Measurements from ENCODE around the gene RPL22. TPM values are rescaled to one million over a fixed set of nuclear protein-coding genes. Genes with fewer than 3 reads are reported as not detected.

The RPL22 gene
- total RNA-seq, 3 donors from 2014 or later: 210 to 329 (median 306) TPM

GRCh38 chr1:6176779-6177178, 22.6 kb downstream of the RPL22 start:
- TF ChIP-seq POLR2A (IDR thresholded peaks at IDR 0.05) (no peak), POLR2AphosphoS5 (IDR thresholded peaks at IDR 0.05) (no peak)
- TF ChIP-seq, protein P1, sequence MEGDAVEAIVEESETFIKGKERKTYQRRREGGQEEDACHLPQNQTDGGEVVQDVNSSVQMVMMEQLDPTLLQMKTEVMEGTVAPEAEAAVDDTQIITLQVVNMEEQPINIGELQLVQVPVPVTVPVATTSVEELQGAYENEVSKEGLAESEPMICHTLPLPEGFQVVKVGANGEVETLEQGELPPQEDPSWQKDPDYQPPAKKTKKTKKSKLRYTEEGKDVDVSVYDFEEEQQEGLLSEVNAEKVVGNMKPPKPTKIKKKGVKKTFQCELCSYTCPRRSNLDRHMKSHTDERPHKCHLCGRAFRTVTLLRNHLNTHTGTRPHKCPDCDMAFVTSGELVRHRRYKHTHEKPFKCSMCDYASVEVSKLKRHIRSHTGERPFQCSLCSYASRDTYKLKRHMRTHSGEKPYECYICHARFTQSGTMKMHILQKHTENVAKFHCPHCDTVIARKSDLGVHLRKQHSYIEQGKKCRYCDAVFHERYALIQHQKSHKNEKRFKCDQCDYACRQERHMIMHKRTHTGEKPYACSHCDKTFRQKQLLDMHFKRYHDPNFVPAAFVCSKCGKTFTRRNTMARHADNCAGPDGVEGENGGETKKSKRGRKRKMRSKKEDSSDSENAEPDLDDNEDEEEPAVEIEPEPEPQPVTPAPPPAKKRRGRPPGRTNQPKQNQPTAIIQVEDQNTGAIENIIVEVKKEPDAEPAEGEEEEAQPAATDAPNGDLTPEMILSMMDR (IDR thresholded peaks at IDR 0.05): no peak
- Histone ChIP-seq H3K27me3 (peaks cover 12 to 71% of the 10 kb centered on the region in 2 donors), H3K4me1 (peaks cover 8 to 13% of the 10 kb centered on the region in 2 donors), H3K9me3 (no peaks in the 10 kb centered on the region), H3K4me3 (no peak overlapping the region), H3K36me3 (no peaks in the 10 kb centered on the region), H3K27ac (no peak overlapping the region)
- intact Hi-C loops (cut with DNase I; ENCODE audit: low total_unique reads): no loop called here
- DNase-seq (ENCODE audit: low spot score in 2 of 2): no peak

DNA sequence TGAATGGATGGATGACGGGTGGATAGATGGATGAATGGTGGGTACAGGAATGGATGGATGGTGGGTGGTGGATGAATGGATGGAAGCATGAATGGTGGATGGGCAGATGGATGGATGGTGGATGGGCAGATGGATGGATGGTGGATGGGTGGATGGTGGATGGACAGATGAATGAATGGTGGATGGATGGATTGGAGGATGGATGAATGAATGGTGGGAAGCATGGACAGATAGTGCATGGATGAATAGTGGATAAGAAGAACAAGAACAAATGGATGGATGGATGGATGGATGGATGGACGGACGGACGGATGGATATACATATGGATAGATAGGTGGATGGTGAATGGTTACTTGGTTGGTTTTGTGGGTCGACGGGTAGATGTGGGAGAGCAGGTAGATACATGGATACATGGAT, 24.0 kb downstream of the RPL22 start:
- intact Hi-C loops (cut with DNase I; ENCODE audit: low total_unique reads): no loop called here
- no peak for DNase-seq (ENCODE audit: low spot score in 2 of 2)
- H3K4me1 ChIP-seq: peaks cover 6 to 8% of the 10 kb centered on the region in 2 donors
- H3K4me3 ChIP-seq: no peak overlapping the region
- peaks cover 12 to 78% of the 10 kb centered on the region in 2 donors for H3K27me3 ChIP-seq
- no peak for TF ChIP-seq POLR2A (IDR thresholded peaks at IDR 0.05)
- no peak for TF ChIP-seq POLR2AphosphoS5 (IDR thresholded peaks at IDR 0.05)
- TF ChIP-seq, protein P1 (IDR thresholded peaks at IDR 0.05): no peak
- no peak overlapping the region for H3K27ac ChIP-seq
- no peaks in the 10 kb centered on the region for H3K36me3 ChIP-seq
- no peaks in the 10 kb centered on the region for H3K9me3 ChIP-seq

DNA sequence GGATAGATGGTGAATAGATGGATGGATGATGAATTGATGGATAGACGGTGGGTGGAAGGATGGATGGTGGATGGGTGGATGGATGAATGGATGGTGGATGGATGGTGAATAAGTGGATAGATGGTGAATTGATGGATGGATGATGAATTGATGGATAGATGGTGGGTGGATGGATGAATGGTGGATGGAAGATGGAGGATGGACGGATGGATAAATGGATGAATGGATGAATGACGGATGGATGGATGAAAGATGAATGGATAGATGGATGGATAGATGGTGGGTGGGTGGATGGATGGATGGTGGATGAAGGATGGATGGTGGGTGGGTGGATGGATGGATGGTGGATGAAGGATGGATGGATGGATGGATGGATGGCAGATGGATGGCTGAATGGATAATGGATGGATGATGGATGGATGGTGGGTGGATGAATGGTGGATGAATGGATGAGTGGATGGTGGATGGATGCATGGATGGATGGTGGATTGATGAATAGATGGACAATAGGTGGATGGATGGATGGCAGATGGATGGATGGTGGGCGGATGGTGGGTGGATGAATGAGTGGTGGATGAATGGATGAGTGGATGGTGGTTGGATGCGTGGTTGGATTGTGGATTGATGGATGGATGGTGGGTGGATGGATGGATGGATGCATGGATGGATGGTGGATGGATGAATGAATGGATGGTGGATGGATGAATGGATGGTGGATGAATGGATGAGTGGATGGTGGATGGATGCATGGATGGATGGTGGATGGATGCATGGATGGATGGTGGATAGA, 24.6 kb downstream of the RPL22 start:
- no peak for DNase-seq (ENCODE audit: low spot score in 2 of 2)
- intact Hi-C loops (cut with DNase I; ENCODE audit: low total_unique reads): no loop called here
- Histone ChIP-seq H3K4me1 (peaks cover 6 to 8% of the 10 kb centered on the region in 2 donors), H3K27ac (no peak overlapping the region), H3K4me3 (no peak overlapping the region), H3K36me3 (no peaks in the 10 kb centered on the region), H3K9me3 (no peaks in the 10 kb centered on the region), H3K27me3 (peaks cover 12 to 78% of the 10 kb centered on the region in 2 donors)
- TF ChIP-seq POLR2A (IDR thresholded peaks at IDR 0.05): no peak
- TF ChIP-seq POLR2AphosphoS5 (IDR thresholded peaks at IDR 0.05): no peak
- TF ChIP-seq, protein P1 (IDR thresholded peaks at IDR 0.05): no peak

DNA sequence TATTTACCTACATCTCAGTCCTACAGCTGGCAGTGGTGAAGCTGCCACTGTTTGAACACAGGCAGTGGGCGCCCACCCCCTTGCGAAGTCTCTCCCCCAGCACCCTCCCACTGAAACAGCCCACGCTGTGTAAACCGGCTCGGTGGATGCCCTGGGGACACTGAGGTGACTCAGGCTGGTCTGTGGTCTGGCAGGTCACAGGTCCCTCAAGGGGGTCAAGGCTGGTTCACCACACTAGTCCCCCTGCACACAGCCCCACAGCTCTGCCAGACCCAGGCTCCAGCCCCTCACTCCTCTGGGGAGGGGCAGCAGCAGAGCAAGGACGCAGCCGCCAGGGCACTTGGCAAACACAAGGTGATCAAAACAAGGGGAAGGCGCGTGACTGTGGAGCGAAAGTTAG, 26.8 kb downstream of the RPL22 start:
- no peak overlapping the region for H3K4me3 ChIP-seq
- no peaks in the 10 kb centered on the region for H3K4me1 ChIP-seq
- peaks cover under 1 to 66% of the 10 kb centered on the region in 2 donors for H3K27me3 ChIP-seq
- no peaks in the 10 kb centered on the region for H3K36me3 ChIP-seq
- no peak overlapping the region for H3K27ac ChIP-seq
- DNase-seq (ENCODE audit: low spot score in 2 of 2): no peak
- intact Hi-C loops (cut with DNase I; ENCODE audit: low total_unique reads): no loop called here
- TF ChIP-seq, protein P1 (IDR thresholded peaks at IDR 0.05): no peak
- TF ChIP-seq POLR2AphosphoS5 (IDR thresholded peaks at IDR 0.05) (no peak), POLR2A (IDR thresholded peaks at IDR 0.05) (no peak)
- no peaks in the 10 kb centered on the region for H3K9me3 ChIP-seq

DNA sequence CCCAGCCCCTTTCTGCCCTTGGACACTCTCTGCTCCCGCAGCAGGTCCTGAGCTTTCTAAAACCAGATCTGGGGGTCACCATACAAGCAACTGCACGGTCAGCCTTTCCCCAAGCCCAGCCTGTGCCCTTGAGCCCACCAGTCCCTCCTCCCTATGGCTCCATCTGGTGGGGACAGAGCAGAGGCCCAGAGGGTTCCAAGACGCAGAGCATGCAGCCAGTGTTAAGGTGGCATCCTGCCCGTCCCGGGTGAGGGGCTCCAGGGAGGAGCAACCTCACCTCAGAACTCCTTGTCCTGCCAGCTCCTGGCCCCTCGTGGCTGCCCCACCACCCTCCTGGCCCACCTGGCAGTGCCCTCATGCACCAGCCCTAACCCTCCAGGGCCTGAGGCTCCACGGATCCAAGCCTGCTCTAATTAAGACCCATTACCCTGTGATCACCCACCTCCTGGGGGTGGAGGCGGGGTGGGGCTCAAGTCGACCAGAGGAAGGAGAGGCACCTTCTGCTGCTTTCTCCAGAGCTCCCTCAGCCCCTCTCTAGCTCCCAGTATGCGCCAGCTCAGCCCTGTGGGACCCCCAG, 27.8 kb downstream of the RPL22 start:
- H3K27ac ChIP-seq: no peak overlapping the region
- no peak for DNase-seq (ENCODE audit: low spot score in 2 of 2)
- no peaks in the 10 kb centered on the region for H3K4me1 ChIP-seq
- H3K4me3 ChIP-seq: no peak overlapping the region
- intact Hi-C loops (cut with DNase I; ENCODE audit: low total_unique reads): no loop called here
- H3K9me3 ChIP-seq: no peaks in the 10 kb centered on the region
- peaks cover 0 to 57% of the 10 kb centered on the region in 2 donors for H3K27me3 ChIP-seq
- H3K36me3 ChIP-seq: no peaks in the 10 kb centered on the region
- TF ChIP-seq POLR2A (IDR thresholded peaks at IDR 0.05) (no peak), POLR2AphosphoS5 (IDR thresholded peaks at IDR 0.05) (no peak)
- TF ChIP-seq, protein P1 (IDR thresholded peaks at IDR 0.05): no peak
